ENCODE results near the gene MPV17L. TPM values are rescaled to one million over a fixed set of nuclear protein-coding genes. Genes with fewer than 3 reads are reported as not detected.
"Not testable (repeated sequence)": the region's sequence is repeated elsewhere in the genome, so short reads cannot be mapped to it uniquely, and the experiment has no call there.

MPV17L gene
- total RNA-seq, 2 donors from 2014 or later: 2.7 to 3.1 TPM

GRCh38 chr16:15439521-15439920, 44.0 kb downstream of the MPV17L start:
- Mint-ChIP-seq H3K27ac (no peak overlapping the region), H3K4me1 (peaks cover 8% of the 10 kb centered on the region), H3K4me3 (no peak overlapping the region), H3K36me3 (ENCODE audit: low read depth) (no peaks in the 10 kb centered on the region), H3K27me3 (ENCODE audit: insufficient read depth) (peaks cover 23% of the 10 kb centered on the region), H3K9me3 (peaks cover 1% of the 10 kb centered on the region)
- WGBS, 2 experiments (ENCODE audit: insufficient coverage in 1 of 2, insufficient read length in 1 of 2): 87 to 94% methylated on average over 4 of the region's 4 CpGs
- H3K9ac ChIP-seq (ENCODE audit: extremely low read depth, low read length, poor library complexity, severe bottlenecking): no peak overlapping the region
- H3K27ac ChIP-seq (ENCODE audit: low read depth, low read length): no peak overlapping the region
- peaks cover 21% of the 10 kb centered on the region for H3K27me3 ChIP-seq (ENCODE audit: control insufficient read depth, insufficient read depth, low read length, poor library complexity, severe bottlenecking)
- H3K36me3 ChIP-seq (ENCODE audit: control insufficient read depth, insufficient read depth, low read length): no peaks in the 10 kb centered on the region
- no peak for TF ChIP-seq CTCF (conservative IDR thresholded peaks at IDR 0.05)
- no peaks in the 10 kb centered on the region for H3K9me3 ChIP-seq (ENCODE audit: control insufficient read depth, low read length)
- no peak for DNase-seq
- no peaks in the 10 kb centered on the region for H3K4me1 ChIP-seq (ENCODE audit: control insufficient read depth, insufficient read depth, low read length)
- no peak overlapping the region for H3K4me3 ChIP-seq (ENCODE audit: low read length)

GRCh38 chr16:15440852-15441251, 45.3 kb downstream of the MPV17L start:
- Histone ChIP-seq H3K9me3 (ENCODE audit: control insufficient read depth, low read length) (peaks cover 7% of the 10 kb centered on the region), H3K27me3 (ENCODE audit: control insufficient read depth, insufficient read depth, low read length, poor library complexity, severe bottlenecking) (peaks cover 8% of the 10 kb centered on the region), H3K36me3 (ENCODE audit: control insufficient read depth, insufficient read depth, low read length) (no peaks in the 10 kb centered on the region), H3K27ac (ENCODE audit: low read depth, low read length) (no peak overlapping the region), H3K9ac (ENCODE audit: extremely low read depth, low read length, poor library complexity, severe bottlenecking) (no peak overlapping the region), H3K4me3 (ENCODE audit: low read length) (no peak overlapping the region), H3K4me1 (ENCODE audit: control insufficient read depth, insufficient read depth, low read length) (no peaks in the 10 kb centered on the region)
- WGBS, 2 experiments (ENCODE audit: insufficient coverage in 1 of 2, insufficient read length in 1 of 2): 94 to 95% methylated on average over 3 of the region's 3 CpGs
- TF ChIP-seq CTCF (conservative IDR thresholded peaks at IDR 0.05): no peak
- H3K4me3 Mint-ChIP-seq: no peak overlapping the region
- no peak overlapping the region for H3K27ac Mint-ChIP-seq
- DNase-seq: no peak
- H3K9me3 Mint-ChIP-seq: peaks cover 2% of the 10 kb centered on the region
- H3K4me1 Mint-ChIP-seq: peaks cover under 1% of the 10 kb centered on the region
- peaks cover 12% of the 10 kb centered on the region for H3K27me3 Mint-ChIP-seq (ENCODE audit: insufficient read depth)
- no peaks in the 10 kb centered on the region for H3K36me3 Mint-ChIP-seq (ENCODE audit: low read depth)

GRCh38 chr16:15442140-15442539, 46.6 kb downstream of the MPV17L start:
- not testable (repeated sequence) for H3K36me3 Mint-ChIP-seq (ENCODE audit: low read depth); H3K36me3 ChIP-seq (ENCODE audit: control insufficient read depth, insufficient read depth, low read length); H3K27me3 ChIP-seq (ENCODE audit: control insufficient read depth, insufficient read depth, low read length, poor library complexity, severe bottlenecking); H3K27ac ChIP-seq (ENCODE audit: low read depth, low read length); H3K27ac Mint-ChIP-seq; H3K9me3 Mint-ChIP-seq; H3K27me3 Mint-ChIP-seq (ENCODE audit: insufficient read depth); H3K4me1 ChIP-seq (ENCODE audit: control insufficient read depth, insufficient read depth, low read length); H3K9ac ChIP-seq (ENCODE audit: extremely low read depth, low read length, poor library complexity, severe bottlenecking); H3K9me3 ChIP-seq (ENCODE audit: control insufficient read depth, low read length); H3K4me3 Mint-ChIP-seq; H3K4me3 ChIP-seq (ENCODE audit: low read length); H3K4me1 Mint-ChIP-seq; DNase-seq
- 96 to 100% methylated on average over 3 to 5 of the region's 5 CpGs for WGBS, 2 experiments (ENCODE audit: insufficient coverage in 1 of 2, insufficient read length in 1 of 2)

GRCh38 chr16:15443753-15444152, 48.2 kb downstream of the MPV17L start:
- Mint-ChIP-seq H3K27ac (no peak overlapping the region), H3K36me3 (ENCODE audit: low read depth) (no peaks in the 10 kb centered on the region), H3K9me3 (peaks cover 4% of the 10 kb centered on the region), H3K4me1 (no peaks in the 10 kb centered on the region), H3K4me3 (no peak overlapping the region), H3K27me3 (ENCODE audit: insufficient read depth) (no peaks in the 10 kb centered on the region)
- 93 to 100% methylated on average over 4 of the region's 4 CpGs for WGBS, 2 experiments (ENCODE audit: insufficient coverage in 1 of 2, insufficient read length in 1 of 2)
- DNase-seq: no peak
- no peak overlapping the region for H3K4me3 ChIP-seq (ENCODE audit: low read length)
- no peak overlapping the region for H3K9ac ChIP-seq (ENCODE audit: extremely low read depth, low read length, poor library complexity, severe bottlenecking)
- H3K4me1 ChIP-seq (ENCODE audit: control insufficient read depth, insufficient read depth, low read length): no peaks in the 10 kb centered on the region
- no peaks in the 10 kb centered on the region for H3K36me3 ChIP-seq (ENCODE audit: control insufficient read depth, insufficient read depth, low read length)
- no peak overlapping the region for H3K27ac ChIP-seq (ENCODE audit: low read depth, low read length)
- no peak for TF ChIP-seq CTCF (conservative IDR thresholded peaks at IDR 0.05)
- H3K27me3 ChIP-seq (ENCODE audit: control insufficient read depth, insufficient read depth, low read length, poor library complexity, severe bottlenecking): no peaks in the 10 kb centered on the region
- peaks cover 7% of the 10 kb centered on the region for H3K9me3 ChIP-seq (ENCODE audit: control insufficient read depth, low read length)
